Kidney glomerular epithelial cell (primary cell): Measurements from ENCODE around the gene CX3CR1.

Source experiments
- DNase-seq: peaks from one replicate; lab custom pipeline; 2025; lab: John Stamatoyannopoulos, UW

The CX3CR1 gene

DNA sequence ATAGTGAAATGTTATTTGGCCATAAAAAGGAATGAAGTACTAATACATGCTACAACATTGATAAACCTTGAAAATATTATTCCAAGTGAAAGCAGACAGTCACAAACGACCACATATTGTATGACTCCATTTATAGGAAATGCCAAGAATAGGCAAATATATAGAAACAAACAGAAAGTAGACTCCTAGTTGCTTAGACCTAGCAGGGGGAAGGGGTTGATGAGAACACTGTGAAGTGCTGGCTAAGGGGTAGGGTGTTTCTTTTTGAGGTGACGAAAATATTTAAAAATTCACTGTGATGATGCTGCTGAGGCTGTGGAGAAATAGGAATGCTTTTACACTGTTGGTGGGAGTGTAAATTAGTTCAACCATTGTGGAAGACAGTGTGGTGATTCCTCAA, 56.9 kb downstream of the CX3CR1 start:
- DNase-seq: no peak

GRCh38 chr3:39222462-39222861, 57.4 kb downstream of the CX3CR1 start:
- DNase-seq: no peak

GRCh38 chr3:39221141-39221530, 58.7 kb downstream of the CX3CR1 start:
- no peak for DNase-seq

DNA sequence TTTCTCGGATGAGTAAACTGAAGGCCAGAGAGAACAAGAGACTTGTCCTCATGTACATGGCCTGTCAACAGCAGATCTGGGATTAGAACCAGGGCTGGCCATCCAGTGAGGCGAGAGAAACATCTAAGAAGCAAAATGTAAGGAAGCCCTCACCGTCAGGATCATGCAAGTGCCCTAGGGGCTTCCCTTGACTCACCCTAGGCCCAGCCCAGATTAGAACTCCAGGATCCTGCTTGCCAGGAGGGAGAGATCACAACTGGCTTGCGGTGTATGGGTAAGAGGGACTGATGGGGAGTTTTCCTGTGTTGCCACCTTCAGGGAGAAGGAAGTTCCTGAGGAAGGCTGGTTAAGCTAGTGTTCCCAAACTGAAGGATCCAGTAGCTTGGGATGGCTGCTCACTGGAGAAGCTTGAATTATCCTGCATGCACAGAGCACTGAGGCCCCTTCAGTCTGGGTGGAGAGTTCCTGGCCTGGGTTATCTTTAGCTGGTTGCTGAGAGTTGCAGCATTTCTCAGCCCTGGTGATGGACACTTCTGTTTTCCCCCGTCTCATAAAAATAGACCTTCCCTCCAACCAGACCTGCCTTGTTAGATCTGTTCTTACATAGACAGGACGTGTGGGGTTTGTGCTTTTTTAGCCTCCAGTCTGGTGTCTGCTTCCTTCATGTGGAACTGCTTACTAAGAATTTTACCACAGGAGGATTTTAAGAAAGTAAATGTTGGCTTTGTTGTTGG, 59.3 kb downstream of the CX3CR1 start:
- no peak for DNase-seq

GRCh38 chr3:39219702-39220101, 60.1 kb downstream of the CX3CR1 start:
- DNase-seq: no peak

GRCh38 chr3:39216176-39216790, 63.6 kb downstream of the CX3CR1 start:
- DNase-seq: no peak

GRCh38 chr3:39213613-39214012, 66.2 kb downstream of the CX3CR1 start:
- no peak for DNase-seq
